ENCODE results near the gene CA10.

Gene CA10

DNA sequence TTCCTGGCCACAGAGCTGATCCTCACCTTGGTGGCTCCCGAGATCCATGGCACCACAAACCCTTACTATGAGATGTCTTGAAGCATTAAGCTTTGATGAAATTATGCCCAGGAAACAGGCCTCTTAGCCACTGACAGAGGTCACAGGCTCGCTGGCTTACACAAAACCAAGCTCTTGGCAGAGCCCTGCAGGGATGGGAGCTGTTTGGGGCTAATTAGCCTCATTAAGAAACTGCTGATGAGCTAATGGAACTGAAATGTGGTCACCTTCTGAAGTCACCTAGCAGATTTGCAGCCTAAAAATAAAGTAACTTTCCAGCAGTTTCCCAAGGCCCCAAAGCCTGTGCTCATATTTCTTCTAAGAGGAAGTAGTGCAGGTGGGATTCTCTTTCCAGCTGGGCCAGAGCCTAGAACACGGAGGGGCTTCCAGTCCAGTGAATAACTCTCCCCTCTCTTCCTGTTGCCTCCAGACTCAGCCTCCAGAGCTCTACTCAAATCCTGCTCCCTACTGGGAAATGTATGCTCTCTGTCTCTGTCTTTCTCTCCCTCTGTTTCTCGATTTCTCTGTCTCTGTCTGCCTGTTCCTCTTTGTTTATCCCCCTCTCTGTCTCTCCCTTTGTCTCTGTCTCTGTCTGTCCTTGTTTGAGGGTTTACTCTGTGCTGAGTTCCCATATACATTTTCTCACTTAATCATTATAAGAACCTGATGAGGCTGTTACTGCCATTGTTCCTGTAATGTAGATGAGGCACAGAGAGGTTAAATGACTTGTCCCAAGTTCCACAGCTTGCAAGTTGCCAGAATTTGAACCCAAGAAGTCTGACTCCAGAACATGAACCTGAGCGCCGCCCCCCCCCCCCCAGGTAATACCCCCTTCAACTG, 338.9 kb downstream of the CA10 start:
- Histone ChIP-seq H3K27ac (ENCODE audit: low read depth in 2 of 2, low read length in 2 of 2) (no peak overlapping the region), H3K9ac (ENCODE audit: low read depth in 1 of 2, low read length in 2 of 2) (no peak overlapping the region), H3K9me3 (ENCODE audit: control insufficient read depth in 2 of 2, low read length in 2 of 2) (no peaks in the 10 kb centered on the region), H3K4me3 (ENCODE audit: low read length in 2 of 2) (no peak overlapping the region), H3K36me3 (ENCODE audit: control insufficient read depth in 2 of 2, insufficient read depth in 2 of 2, low read length in 2 of 2) (no peaks in the 10 kb centered on the region), H3K4me1 (ENCODE audit: control insufficient read depth in 2 of 2, insufficient read depth in 2 of 2, low read length in 2 of 2) (peaks cover 8 to 9% of the 10 kb centered on the region in 2 donors), H3K27me3 (ENCODE audit: control insufficient read depth in 2 of 2, insufficient read depth in 2 of 2, low read length in 2 of 2) (no peaks in the 10 kb centered on the region)

DNA sequence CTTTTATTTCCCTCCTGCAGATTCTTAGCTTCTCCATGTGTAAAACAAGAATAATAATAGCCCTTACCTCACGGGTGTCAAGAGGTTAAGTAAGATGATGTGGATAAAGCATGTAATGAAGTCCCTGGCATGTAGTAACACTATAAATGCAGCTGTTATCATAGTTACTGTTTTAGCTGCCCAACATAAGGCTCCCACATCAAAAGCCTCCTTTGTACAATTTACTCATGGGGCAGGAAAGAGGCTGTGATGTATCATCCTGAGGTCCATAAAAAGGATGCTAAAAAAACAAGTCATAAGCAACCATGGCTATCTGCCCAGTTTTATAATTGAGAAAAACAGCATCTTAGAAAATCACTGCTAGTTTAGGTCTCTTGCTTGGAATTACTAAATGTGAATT, 339.7 kb downstream of the CA10 start:
- no peaks in the 10 kb centered on the region for H3K36me3 ChIP-seq (ENCODE audit: control insufficient read depth in 2 of 2, insufficient read depth in 2 of 2, low read length in 2 of 2)
- no peak overlapping the region for H3K9ac ChIP-seq (ENCODE audit: low read depth in 1 of 2, low read length in 2 of 2)
- no peaks in the 10 kb centered on the region for H3K27me3 ChIP-seq (ENCODE audit: control insufficient read depth in 2 of 2, insufficient read depth in 2 of 2, low read length in 2 of 2)
- H3K4me3 ChIP-seq (ENCODE audit: low read length in 2 of 2): no peak overlapping the region
- H3K27ac ChIP-seq (ENCODE audit: low read depth in 2 of 2, low read length in 2 of 2): no peak overlapping the region
- H3K4me1 ChIP-seq (ENCODE audit: control insufficient read depth in 2 of 2, insufficient read depth in 2 of 2, low read length in 2 of 2): peaks cover 15% of the 10 kb centered on the region in 2 donors
- no peaks in the 10 kb centered on the region for H3K9me3 ChIP-seq (ENCODE audit: control insufficient read depth in 2 of 2, low read length in 2 of 2)

- Histone ChIP-seq H3K4me1 (ENCODE audit: control insufficient read depth in 2 of 2, insufficient read depth in 2 of 2, low read length in 2 of 2) (peaks cover 20 to 22% of the 10 kb centered on the region in 2 donors), H3K27me3 (ENCODE audit: control insufficient read depth in 2 of 2, insufficient read depth in 2 of 2, low read length in 2 of 2) (no peaks in the 10 kb centered on the region), H3K9me3 (ENCODE audit: control insufficient read depth in 2 of 2, low read length in 2 of 2) (no peaks in the 10 kb centered on the region), H3K36me3 (ENCODE audit: control insufficient read depth in 2 of 2, insufficient read depth in 2 of 2, low read length in 2 of 2) (no peaks in the 10 kb centered on the region), H3K9ac (ENCODE audit: low read depth in 1 of 2, low read length in 2 of 2) (no peak overlapping the region), H3K4me3 (ENCODE audit: low read length in 2 of 2) (no peak overlapping the region), H3K27ac (ENCODE audit: low read depth in 2 of 2, low read length in 2 of 2) (no peak overlapping the region)
Measured at GRCh38 chr17:51817955-51818354, 340.6 kb downstream of the CA10 start.

DNA sequence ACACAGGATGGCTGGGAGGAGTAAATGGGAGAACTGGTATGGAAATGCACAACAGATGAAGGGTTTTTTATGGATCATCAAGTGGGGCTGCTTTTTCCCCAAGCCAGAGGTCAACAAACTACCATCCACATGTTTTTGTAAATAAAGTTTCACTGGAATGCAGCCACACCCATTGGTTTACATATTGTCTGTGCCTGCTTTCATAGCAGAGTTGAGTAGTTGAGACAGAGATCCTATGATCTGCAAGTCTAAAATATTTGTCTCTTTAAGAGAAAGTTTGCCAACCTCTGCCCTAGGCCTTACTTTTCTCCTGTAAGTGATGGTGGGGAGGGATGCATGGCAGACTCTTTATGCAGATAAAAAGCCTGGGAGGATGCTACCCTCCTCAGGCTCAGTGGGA, 341.4 kb downstream of the CA10 start:
- Histone ChIP-seq H3K27ac (ENCODE audit: low read depth in 2 of 2, low read length in 2 of 2) (no peak overlapping the region), H3K27me3 (ENCODE audit: control insufficient read depth in 2 of 2, insufficient read depth in 2 of 2, low read length in 2 of 2) (no peaks in the 10 kb centered on the region), H3K4me3 (ENCODE audit: low read length in 2 of 2) (no peak overlapping the region), H3K9ac (ENCODE audit: low read depth in 1 of 2, low read length in 2 of 2) (no peak overlapping the region), H3K4me1 (ENCODE audit: control insufficient read depth in 2 of 2, insufficient read depth in 2 of 2, low read length in 2 of 2) (peaks cover 20 to 24% of the 10 kb centered on the region in 2 donors), H3K9me3 (ENCODE audit: control insufficient read depth in 2 of 2, low read length in 2 of 2) (no peaks in the 10 kb centered on the region), H3K36me3 (ENCODE audit: control insufficient read depth in 2 of 2, insufficient read depth in 2 of 2, low read length in 2 of 2) (no peaks in the 10 kb centered on the region)

GRCh38 chr17:51815097-51815496, 343.4 kb downstream of the CA10 start:
- H3K9me3 ChIP-seq (ENCODE audit: control insufficient read depth in 2 of 2, low read length in 2 of 2): no peaks in the 10 kb centered on the region
- no peaks in the 10 kb centered on the region for H3K27me3 ChIP-seq (ENCODE audit: control insufficient read depth in 2 of 2, insufficient read depth in 2 of 2, low read length in 2 of 2)
- H3K36me3 ChIP-seq (ENCODE audit: control insufficient read depth in 2 of 2, insufficient read depth in 2 of 2, low read length in 2 of 2): no peaks in the 10 kb centered on the region
- peak overlapping the region in 1 of 2 donors; percentile 9 for H3K27ac ChIP-seq (ENCODE audit: low read depth in 2 of 2, low read length in 2 of 2)
- H3K4me1 ChIP-seq (ENCODE audit: control insufficient read depth in 2 of 2, insufficient read depth in 2 of 2, low read length in 2 of 2): peaks cover 20 to 24% of the 10 kb centered on the region in 2 donors
- H3K9ac ChIP-seq (ENCODE audit: low read depth in 1 of 2, low read length in 2 of 2): no peak overlapping the region
- H3K4me3 ChIP-seq (ENCODE audit: low read length in 2 of 2): no peak overlapping the region

DNA sequence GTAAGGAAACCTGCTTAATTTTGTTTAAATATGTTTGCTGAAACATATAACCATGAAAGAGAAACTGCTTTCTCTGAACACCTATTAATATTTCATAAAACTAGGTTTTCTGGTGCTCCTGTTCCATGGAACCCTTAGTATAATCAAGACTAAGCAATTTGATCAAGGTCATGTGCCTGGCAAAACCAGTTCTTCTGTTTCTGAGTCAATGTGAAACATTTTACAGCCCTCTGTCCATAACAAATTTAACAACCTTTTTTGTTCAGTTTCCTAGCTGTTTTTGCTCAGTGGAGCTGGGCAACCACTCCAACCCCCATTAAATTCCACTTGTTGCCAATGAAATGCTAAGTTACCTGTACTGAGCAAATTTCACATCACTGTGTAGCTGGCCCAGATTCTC, 344.0 kb downstream of the CA10 start:
- Histone ChIP-seq H3K4me3 (ENCODE audit: low read length in 2 of 2) (no peak overlapping the region), H3K27me3 (ENCODE audit: control insufficient read depth in 2 of 2, insufficient read depth in 2 of 2, low read length in 2 of 2) (no peaks in the 10 kb centered on the region), H3K4me1 (ENCODE audit: control insufficient read depth in 2 of 2, insufficient read depth in 2 of 2, low read length in 2 of 2) (peaks cover 20 to 24% of the 10 kb centered on the region in 2 donors), H3K9me3 (ENCODE audit: control insufficient read depth in 2 of 2, low read length in 2 of 2) (no peaks in the 10 kb centered on the region), H3K36me3 (ENCODE audit: control insufficient read depth in 2 of 2, insufficient read depth in 2 of 2, low read length in 2 of 2) (no peaks in the 10 kb centered on the region), H3K9ac (ENCODE audit: low read depth in 1 of 2, low read length in 2 of 2) (no peak overlapping the region), H3K27ac (ENCODE audit: low read depth in 2 of 2, low read length in 2 of 2) (peak overlapping the region in 1 of 2 donors; percentile 35)

DNA sequence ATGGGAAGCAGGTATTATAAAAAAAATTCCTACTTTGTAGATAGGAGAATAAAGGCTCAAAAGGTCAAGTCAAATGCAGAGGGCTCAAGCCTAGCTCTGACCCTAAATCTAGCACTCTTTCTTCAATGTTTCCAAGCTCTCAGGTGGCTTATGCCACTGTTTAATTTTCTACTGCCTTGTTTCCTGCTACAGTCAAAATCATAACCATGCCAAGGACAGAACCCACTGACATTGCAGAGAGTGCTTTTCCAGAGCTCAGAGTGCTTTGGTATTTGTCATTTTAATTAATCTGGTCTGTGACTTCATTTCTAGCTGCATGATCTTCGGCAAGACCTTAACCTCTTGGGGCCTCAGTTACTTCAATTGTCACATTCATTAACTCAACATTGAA, 344.7 kb downstream of the CA10 start:
- Histone ChIP-seq H3K36me3 (ENCODE audit: control insufficient read depth in 2 of 2, insufficient read depth in 2 of 2, low read length in 2 of 2) (no peaks in the 10 kb centered on the region), H3K4me1 (ENCODE audit: control insufficient read depth in 2 of 2, insufficient read depth in 2 of 2, low read length in 2 of 2) (peaks cover 20 to 24% of the 10 kb centered on the region in 2 donors), H3K27me3 (ENCODE audit: control insufficient read depth in 2 of 2, insufficient read depth in 2 of 2, low read length in 2 of 2) (no peaks in the 10 kb centered on the region), H3K4me3 (ENCODE audit: low read length in 2 of 2) (no peak overlapping the region), H3K27ac (ENCODE audit: low read depth in 2 of 2, low read length in 2 of 2) (no peak overlapping the region), H3K9me3 (ENCODE audit: control insufficient read depth in 2 of 2, low read length in 2 of 2) (no peaks in the 10 kb centered on the region), H3K9ac (ENCODE audit: low read depth in 1 of 2, low read length in 2 of 2) (no peak overlapping the region)

- Histone ChIP-seq H3K27ac (ENCODE audit: low read depth in 2 of 2, low read length in 2 of 2) (no peak overlapping the region), H3K4me1 (ENCODE audit: control insufficient read depth in 2 of 2, insufficient read depth in 2 of 2, low read length in 2 of 2) (peaks cover 20 to 24% of the 10 kb centered on the region in 2 donors), H3K4me3 (ENCODE audit: low read length in 2 of 2) (no peak overlapping the region), H3K9ac (ENCODE audit: low read depth in 1 of 2, low read length in 2 of 2) (no peak overlapping the region), H3K36me3 (ENCODE audit: control insufficient read depth in 2 of 2, insufficient read depth in 2 of 2, low read length in 2 of 2) (no peaks in the 10 kb centered on the region), H3K9me3 (ENCODE audit: control insufficient read depth in 2 of 2, low read length in 2 of 2) (no peaks in the 10 kb centered on the region), H3K27me3 (ENCODE audit: control insufficient read depth in 2 of 2, insufficient read depth in 2 of 2, low read length in 2 of 2) (no peaks in the 10 kb centered on the region)
Measured at GRCh38 chr17:51813140-51813783, 345.3 kb downstream of the CA10 start.

GRCh38 chr17:51807460-51807859, 351.1 kb downstream of the CA10 start:
- Histone ChIP-seq H3K36me3 (ENCODE audit: control insufficient read depth in 2 of 2, insufficient read depth in 2 of 2, low read length in 2 of 2) (no peaks in the 10 kb centered on the region), H3K27ac (ENCODE audit: low read depth in 2 of 2, low read length in 2 of 2) (no peak overlapping the region), H3K9me3 (ENCODE audit: control insufficient read depth in 2 of 2, low read length in 2 of 2) (no peaks in the 10 kb centered on the region), H3K27me3 (ENCODE audit: control insufficient read depth in 2 of 2, insufficient read depth in 2 of 2, low read length in 2 of 2) (no peaks in the 10 kb centered on the region), H3K9ac (ENCODE audit: low read depth in 1 of 2, low read length in 2 of 2) (no peak overlapping the region), H3K4me1 (ENCODE audit: control insufficient read depth in 2 of 2, insufficient read depth in 2 of 2, low read length in 2 of 2) (peaks cover 7 to 9% of the 10 kb centered on the region in 2 donors), H3K4me3 (ENCODE audit: low read length in 2 of 2) (no peak overlapping the region)

DNA sequence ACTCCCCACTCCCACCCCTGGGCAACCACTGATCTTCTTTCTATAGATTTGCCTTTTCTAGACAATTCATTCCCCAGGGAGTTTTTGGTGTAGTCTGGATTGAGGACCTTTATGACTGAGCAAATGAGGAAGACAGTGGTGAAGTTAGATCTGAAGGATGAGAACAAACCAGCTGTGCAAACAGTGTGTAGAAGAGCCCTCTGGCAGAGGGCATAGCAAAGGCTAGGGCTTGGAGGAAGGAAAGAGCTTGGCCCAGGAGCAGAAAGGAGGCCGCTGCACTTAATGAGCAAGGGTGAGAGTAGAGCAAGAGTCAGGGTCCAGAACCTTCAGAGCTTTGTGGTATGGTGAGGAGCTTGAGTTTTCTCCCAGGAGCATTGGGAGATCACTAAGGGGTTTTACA, 352.7 kb downstream of the CA10 start:
- Histone ChIP-seq H3K4me3 (ENCODE audit: low read length in 2 of 2) (no peak overlapping the region), H3K27me3 (ENCODE audit: control insufficient read depth in 2 of 2, insufficient read depth in 2 of 2, low read length in 2 of 2) (no peaks in the 10 kb centered on the region), H3K4me1 (ENCODE audit: control insufficient read depth in 2 of 2, insufficient read depth in 2 of 2, low read length in 2 of 2) (peaks cover 7 to 9% of the 10 kb centered on the region in 2 donors), H3K9ac (ENCODE audit: low read depth in 1 of 2, low read length in 2 of 2) (no peak overlapping the region), H3K9me3 (ENCODE audit: control insufficient read depth in 2 of 2, low read length in 2 of 2) (no peaks in the 10 kb centered on the region), H3K36me3 (ENCODE audit: control insufficient read depth in 2 of 2, insufficient read depth in 2 of 2, low read length in 2 of 2) (no peaks in the 10 kb centered on the region), H3K27ac (ENCODE audit: low read depth in 2 of 2, low read length in 2 of 2) (no peak overlapping the region)

All from mucosa of rectum (tissue), 2 donors.